Measurements from ENCODE around the gene OTUD5. TPM values are rescaled to one million over a fixed set of nuclear protein-coding genes. Genes with fewer than 3 reads are reported as not detected.

OTUD5 gene
- total RNA-seq, 1 donor from 2014 or later: 21.2 TPM

GRCh38 chrX:48972220-48973164 is 15.1 kb upstream of the OTUD5 start:
- Histone ChIP-seq H3K27me3 (ENCODE audit: low read depth) (no peaks in the 10 kb centered on the region), H3K9me3 (replicated peaks) (no peaks in the 10 kb centered on the region), H3K27ac (replicated peaks) (no peak overlapping the region), H3K4me3 (peak overlapping the region; percentile 56), H3K4me1 (peaks cover 11% of the 10 kb centered on the region), H3K36me3 (peaks cover 14% of the 10 kb centered on the region)
- no peak for DNase-seq
- intact Hi-C loops (cut with micrococcal nuclease): no loop called here
- TF ChIP-seq CTCF (IDR thresholded peaks at IDR 0.05; ENCODE audit: borderline replicate concordance): peak; percentile 59

DNA sequence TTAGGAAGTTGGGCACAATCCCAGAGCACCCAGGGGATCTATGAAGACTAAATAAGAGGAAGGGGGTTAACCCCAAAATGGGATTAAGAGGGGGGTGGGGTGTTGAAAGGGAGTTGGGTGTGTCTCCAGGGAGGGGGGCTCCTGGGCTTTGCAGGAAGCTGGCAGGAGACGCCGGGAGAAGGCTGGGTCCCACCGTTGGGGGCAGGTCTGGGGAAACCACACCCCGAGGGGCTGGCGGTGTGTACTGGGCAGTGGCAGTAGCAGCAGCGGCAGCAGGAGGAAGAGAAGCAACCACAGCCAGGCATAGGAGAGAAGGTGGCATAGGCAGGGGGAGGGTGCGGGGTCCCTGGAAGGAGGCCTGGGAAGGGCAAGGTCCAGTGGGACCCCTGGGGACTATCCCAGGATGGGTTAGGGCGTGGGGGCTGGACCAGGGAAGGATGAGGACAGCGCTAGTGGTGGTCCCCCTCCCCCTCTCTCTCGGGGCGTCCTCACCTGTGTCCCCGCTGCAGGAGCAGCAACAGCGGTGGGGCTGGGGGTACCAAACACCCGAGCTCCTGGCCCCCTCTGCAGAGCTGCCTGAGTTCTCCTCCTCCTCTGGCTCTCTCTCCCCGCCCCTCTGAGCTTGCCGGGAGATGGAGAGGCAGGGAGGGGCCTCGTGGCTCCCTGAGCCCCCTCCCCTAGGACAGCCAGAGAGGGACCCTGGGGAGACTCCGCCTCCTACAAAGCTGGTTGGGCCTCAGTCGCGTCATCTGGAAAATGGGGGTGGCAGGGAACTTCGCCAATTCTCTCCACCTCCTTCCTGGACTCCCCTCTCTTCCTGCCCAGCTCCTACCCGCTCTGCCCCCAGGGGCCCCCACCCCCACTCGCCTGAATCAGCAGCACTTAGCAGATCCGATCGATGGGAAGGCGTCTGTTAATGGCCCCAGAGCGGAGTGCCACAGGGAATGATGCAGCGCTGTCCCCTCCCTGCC is 14.1 kb upstream of the OTUD5 start, which contains the start of gene KCND1:
KCND1 (minus strand) TSS at position 596 of the 971 bp plus-strand sequence. CDS start 1,573 bp downstream, outside the sequence.
- no peak for TF ChIP-seq CTCF (IDR thresholded peaks at IDR 0.05; ENCODE audit: borderline replicate concordance)
- Histone ChIP-seq H3K36me3 (peaks cover 11% of the 10 kb centered on the region), H3K4me1 (peaks cover 11% of the 10 kb centered on the region), H3K27me3 (ENCODE audit: low read depth) (no peaks in the 10 kb centered on the region), H3K9me3 (replicated peaks) (no peaks in the 10 kb centered on the region), H3K27ac (replicated peaks) (peak within 1 kb of the TSS; percentile 46), H3K4me3 (peak within 1 kb of the TSS; percentile 56)
- intact Hi-C loops (cut with micrococcal nuclease): no loop called here
- DNase-seq: peak; percentile 27

GRCh38 chrX:48969471-48969870 is 12.1 kb upstream of the OTUD5 start:
- H3K27me3 ChIP-seq (ENCODE audit: low read depth): no peaks in the 10 kb centered on the region
- H3K27ac ChIP-seq (replicated peaks): no peak overlapping the region
- H3K9me3 ChIP-seq (replicated peaks): no peaks in the 10 kb centered on the region
- intact Hi-C loops (cut with micrococcal nuclease): no loop called here
- no peak for TF ChIP-seq CTCF (IDR thresholded peaks at IDR 0.05; ENCODE audit: borderline replicate concordance)
- peaks cover 11% of the 10 kb centered on the region for H3K4me1 ChIP-seq
- no peaks in the 10 kb centered on the region for H3K36me3 ChIP-seq
- DNase-seq: no peak
- no peak overlapping the region for H3K4me3 ChIP-seq

- H3K27ac ChIP-seq (replicated peaks): no peak overlapping the region
- H3K36me3 ChIP-seq: no peaks in the 10 kb centered on the region
- no peaks in the 10 kb centered on the region for H3K9me3 ChIP-seq (replicated peaks)
- H3K4me1 ChIP-seq: peaks cover 11% of the 10 kb centered on the region
- no peaks in the 10 kb centered on the region for H3K27me3 ChIP-seq (ENCODE audit: low read depth)
- TF ChIP-seq CTCF (IDR thresholded peaks at IDR 0.05; ENCODE audit: borderline replicate concordance): no peak
- no peak for DNase-seq
- no peak overlapping the region for H3K4me3 ChIP-seq
- intact Hi-C loops (cut with micrococcal nuclease): no loop called here
These were observed 11.0 kb upstream of the OTUD5 start for GRCh38 chrX:48968377-48968776.
